GM23248 (cell line): ENCODE data around the gene ALG14.

Source experiments
- EZH2 ChIP-seq: fragments of 200-600 bp; sonication (generic); IDR thresholded peaks from 2 replicates; pipeline ENCODE4 v1.6.1; 2018; ENCODE audit warnings: antibody characterized with exemption, mild to moderate bottlenecking; ENCODE audit not compliant: insufficient read depth, poor library complexity, severe bottlenecking
- EZH2phosphoT487 ChIP-seq: fragments of 200-600 bp; sonication (generic); IDR thresholded peaks from 2 replicates; pipeline ENCODE4 v1.6.1; 2018; ENCODE audit warnings: antibody characterized with exemption, moderate library complexity, mild to moderate bottlenecking, low read depth; ENCODE audit not compliant: insufficient read depth

- TF ChIP-seq EZH2 (no peak), EZH2phosphoT487 (no peak)
These were observed 99.3 kb downstream of the ALG14 start for GRCh38 chr1:94973309-94973922.
